Progenitor cell of endocrine pancreas (in vitro differentiated cells): ENCODE data around the gene HORMAD2. TPM values are rescaled to one million over a fixed set of nuclear protein-coding genes. Genes with fewer than 3 reads are reported as not detected.

Source experiments
- DNase-seq: peaks from one replicate; pipeline ENCODE4 v3.0.0; 2021; ENCODE audit warnings: low spot score; ENCODE audit not compliant: unreplicated experiment
- H3K27ac Mint-ChIP-seq: 2 replicates; pipeline ENCODE4 v1.8.0; 2021; ENCODE audit warnings: mild to moderate bottlenecking, moderate library complexity, mixed read lengths
- H3K27me3 Mint-ChIP-seq: 2 replicates; pipeline ENCODE4 v1.8.0; 2021; ENCODE audit warnings: mixed read lengths
- H3K36me3 Mint-ChIP-seq: 2 replicates; pipeline ENCODE4 v1.8.0; 2022; ENCODE audit warnings: mixed read lengths; ENCODE audit not compliant: insufficient read depth
- H3K4me1 Mint-ChIP-seq: 2 replicates; pipeline ENCODE4 v1.8.0; 2021; ENCODE audit warnings: low read depth, mixed read lengths
- H3K4me3 Mint-ChIP-seq: 2 replicates; pipeline ENCODE4 v1.8.0; 2021; ENCODE audit warnings: low read depth, mild to moderate bottlenecking, moderate library complexity, mixed read lengths
- H3K9me3 Mint-ChIP-seq: 2 replicates; pipeline ENCODE4 v1.8.0; 2021; ENCODE audit warnings: low read depth, mixed read lengths
- CTCF ChIP-seq: fragments of 200-600 bp; sonication (generic); IDR thresholded peaks from one replicate; pipeline ENCODE4 v1.5.0; 2021; ENCODE audit warnings: antibody characterized with exemption, mild to moderate bottlenecking; ENCODE audit not compliant: unreplicated experiment
- total RNA-seq: library from RNA; stranded (reverse); gene quantifications from 2 replicates; pipeline ENCODE4 v1.2.1, GENCODE V29; 2021

The HORMAD2 gene
- total RNA-seq, 1 donor from 2014 or later, result not detected

- H3K27me3 Mint-ChIP-seq, result peaks cover 9% of the 10 kb centered on the region
- H3K4me3 Mint-ChIP-seq, result no peak overlapping the region
- TF ChIP-seq CTCF, result peak; percentile 12
- no peaks in the 10 kb centered on the region for H3K9me3 Mint-ChIP-seq
- no peak overlapping the region for H3K27ac Mint-ChIP-seq
- DNase-seq, result no peak
- H3K36me3 Mint-ChIP-seq, result no peaks in the 10 kb centered on the region
- peaks cover 13% of the 10 kb centered on the region for H3K4me1 Mint-ChIP-seq
Observed at GRCh38 chr22:30178181-30179126, 98.2 kb downstream of the HORMAD2 start.

GRCh38 chr22:30180616-30181015 lies 100.4 kb downstream of the HORMAD2 start:
- Mint-ChIP-seq H3K4me1 (peaks cover 22% of the 10 kb centered on the region), H3K27me3 (peaks cover 6% of the 10 kb centered on the region), H3K36me3 (no peaks in the 10 kb centered on the region), H3K9me3 (no peaks in the 10 kb centered on the region), H3K4me3 (no peak overlapping the region), H3K27ac (no peak overlapping the region)
- TF ChIP-seq CTCF, result no peak
- no peak for DNase-seq

DNA sequence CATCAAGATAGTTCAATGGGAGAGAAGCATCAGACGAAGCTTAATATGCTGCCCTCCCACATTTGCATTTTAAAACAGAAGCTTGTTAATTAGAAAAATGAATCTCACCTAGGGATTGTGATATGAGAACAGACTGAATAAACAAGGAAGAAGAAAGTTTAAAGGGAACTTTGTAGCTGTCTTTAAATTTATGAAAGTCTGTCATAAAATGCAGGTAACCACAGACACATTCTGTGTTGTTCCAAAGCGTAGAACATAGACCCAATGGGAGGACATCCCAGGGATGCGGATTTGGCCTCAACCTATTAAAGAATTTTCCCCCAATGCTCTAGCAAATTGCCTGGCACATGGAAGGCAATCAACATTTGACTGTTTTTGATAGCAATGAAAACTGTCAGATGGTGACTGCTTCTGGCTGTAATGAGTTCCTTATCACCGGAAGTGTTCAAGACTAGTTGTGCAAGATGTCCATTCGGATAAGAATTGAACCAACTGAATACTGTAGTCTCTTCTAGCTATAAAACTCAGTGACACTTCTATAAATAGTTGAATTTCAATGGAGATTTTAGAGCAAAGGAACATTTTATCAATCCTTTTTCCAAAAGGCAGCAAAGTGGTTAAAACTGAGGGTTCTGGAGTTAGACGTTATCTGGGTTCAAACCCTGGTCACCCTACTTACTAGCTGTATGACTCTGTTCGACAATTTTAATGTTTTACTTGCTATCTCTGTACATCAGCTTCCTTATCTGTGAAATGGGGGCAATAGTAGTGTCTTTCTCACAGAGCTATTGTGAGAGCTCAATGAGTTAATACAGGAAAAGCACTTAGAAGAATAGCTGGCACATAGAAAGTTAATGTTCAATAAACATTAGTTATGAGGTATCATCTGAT lies 101.4 kb downstream of the HORMAD2 start:
- peaks cover 30% of the 10 kb centered on the region for H3K4me1 Mint-ChIP-seq
- H3K27me3 Mint-ChIP-seq, result peaks cover 6% of the 10 kb centered on the region
- no peak for TF ChIP-seq CTCF
- DNase-seq, result no peak
- no peak overlapping the region for H3K4me3 Mint-ChIP-seq
- H3K9me3 Mint-ChIP-seq, result no peaks in the 10 kb centered on the region
- H3K27ac Mint-ChIP-seq, result no peak overlapping the region
- no peaks in the 10 kb centered on the region for H3K36me3 Mint-ChIP-seq

GRCh38 chr22:30182350-30182745 lies 102.1 kb downstream of the HORMAD2 start:
- Mint-ChIP-seq H3K4me1 (peaks cover 30% of the 10 kb centered on the region), H3K36me3 (no peaks in the 10 kb centered on the region), H3K4me3 (no peak overlapping the region), H3K27ac (no peak overlapping the region), H3K27me3 (peaks cover 6% of the 10 kb centered on the region), H3K9me3 (no peaks in the 10 kb centered on the region)
- DNase-seq, result no peak
- TF ChIP-seq CTCF, result no peak

DNA sequence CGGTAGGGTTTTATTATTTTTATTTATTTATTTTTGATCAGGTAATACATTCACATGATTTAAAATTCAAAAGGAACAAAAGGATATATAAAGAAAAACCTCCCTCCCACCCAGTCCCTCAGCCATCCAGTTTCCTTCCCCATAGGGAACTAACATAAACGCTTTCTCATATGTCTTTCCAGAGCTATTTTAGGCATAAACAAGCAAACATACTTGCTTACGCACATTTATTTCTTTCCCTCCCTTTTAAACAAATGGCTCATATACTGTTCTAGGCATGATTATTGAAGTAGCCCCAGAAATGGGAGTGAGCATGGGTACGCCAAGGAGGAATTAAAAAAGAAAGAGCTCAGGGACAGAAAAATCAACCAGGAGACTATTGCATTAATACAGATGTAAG lies 102.6 kb downstream of the HORMAD2 start:
- no peak for TF ChIP-seq CTCF
- peaks cover 6% of the 10 kb centered on the region for H3K27me3 Mint-ChIP-seq
- H3K4me3 Mint-ChIP-seq, result no peak overlapping the region
- H3K27ac Mint-ChIP-seq, result no peak overlapping the region
- H3K4me1 Mint-ChIP-seq, result peaks cover 34% of the 10 kb centered on the region
- no peaks in the 10 kb centered on the region for H3K9me3 Mint-ChIP-seq
- no peaks in the 10 kb centered on the region for H3K36me3 Mint-ChIP-seq
- DNase-seq, result no peak
